Stimulated activated CD8-positive, alpha-beta memory T cell treated with anti-CD3 and anti-CD28 coated beads, Interleukin-12 subunit alpha, Interleukin-12 subunit beta, amount 100 ng/mL, for 24 hours (primary cell): ENCODE measurements around the gene SPRED2.

Experiments
- DNase-seq: peaks from one replicate; pipeline ENCODE4 v3.0.0-alpha.2; 2020; ENCODE audit errors: extremely low read depth

SPRED2 gene, protein sequence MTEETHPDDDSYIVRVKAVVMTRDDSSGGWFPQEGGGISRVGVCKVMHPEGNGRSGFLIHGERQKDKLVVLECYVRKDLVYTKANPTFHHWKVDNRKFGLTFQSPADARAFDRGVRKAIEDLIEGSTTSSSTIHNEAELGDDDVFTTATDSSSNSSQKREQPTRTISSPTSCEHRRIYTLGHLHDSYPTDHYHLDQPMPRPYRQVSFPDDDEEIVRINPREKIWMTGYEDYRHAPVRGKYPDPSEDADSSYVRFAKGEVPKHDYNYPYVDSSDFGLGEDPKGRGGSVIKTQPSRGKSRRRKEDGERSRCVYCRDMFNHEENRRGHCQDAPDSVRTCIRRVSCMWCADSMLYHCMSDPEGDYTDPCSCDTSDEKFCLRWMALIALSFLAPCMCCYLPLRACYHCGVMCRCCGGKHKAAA

GRCh38 chr2:65432227-65433190 is at the start of gene SPRED2:
TSS of gene SPRED2 (minus strand) at chr2:65432599. CDS start at chr2:65431987, 612 bp downstream.
- peak; percentile 45 for DNase-seq

- no peak for DNase-seq
Measured at GRCh38 chr2:65481961-65482360, 49.6 kb upstream of the SPRED2 start.

DNA sequence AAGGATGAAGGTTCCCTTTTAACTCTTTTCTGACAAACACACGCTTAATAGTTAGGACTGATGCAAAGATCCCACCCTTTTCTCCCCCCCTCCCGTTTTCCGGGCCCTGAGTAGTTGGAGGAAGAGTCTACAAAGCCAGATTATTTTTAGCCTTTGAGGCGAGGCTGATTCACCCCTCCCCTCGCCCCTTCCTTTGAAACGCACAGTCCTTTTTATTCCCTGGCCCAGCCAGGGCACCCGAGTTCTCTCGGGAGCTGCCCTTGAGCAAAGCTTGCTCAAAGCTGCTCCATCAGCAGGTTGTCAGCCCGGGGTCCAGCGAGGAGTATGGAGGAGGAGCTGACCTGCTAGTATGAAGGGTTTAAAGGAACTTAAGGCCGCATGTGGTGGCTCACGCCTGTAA is 47.1 kb upstream of the SPRED2 start:
- DNase-seq, result no peak

DNA sequence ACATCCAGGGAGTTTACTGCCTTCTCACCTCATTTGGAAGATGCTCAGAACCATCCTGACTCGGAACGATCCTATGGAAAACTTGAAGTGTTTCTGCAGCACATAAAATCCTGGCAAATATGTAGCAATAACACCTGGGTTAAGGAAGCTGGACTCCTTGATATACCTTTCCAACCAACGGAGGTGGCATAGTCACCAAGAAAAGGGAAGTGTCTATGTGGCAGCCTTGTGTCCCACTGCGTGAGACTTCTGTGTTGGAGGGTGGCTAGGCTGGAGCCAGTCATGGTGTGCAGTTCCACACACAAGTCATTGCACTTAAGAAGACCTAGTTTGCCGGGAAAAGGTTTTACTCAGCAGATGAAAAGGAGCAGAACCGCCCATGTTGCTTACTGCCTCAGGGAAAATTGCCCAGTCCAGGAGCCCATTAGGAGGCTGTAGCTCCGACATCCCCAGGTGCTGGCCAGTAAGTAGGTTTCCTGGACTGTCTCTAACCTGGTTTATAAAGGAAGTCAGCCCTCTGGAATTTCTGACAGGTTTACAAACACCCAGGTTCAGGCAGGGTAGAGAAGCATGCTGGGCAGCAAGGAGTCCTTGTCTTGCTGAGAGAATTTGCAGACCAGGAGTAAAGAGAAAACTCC is 46.2 kb upstream of the SPRED2 start:
- DNase-seq, result no peak

DNA sequence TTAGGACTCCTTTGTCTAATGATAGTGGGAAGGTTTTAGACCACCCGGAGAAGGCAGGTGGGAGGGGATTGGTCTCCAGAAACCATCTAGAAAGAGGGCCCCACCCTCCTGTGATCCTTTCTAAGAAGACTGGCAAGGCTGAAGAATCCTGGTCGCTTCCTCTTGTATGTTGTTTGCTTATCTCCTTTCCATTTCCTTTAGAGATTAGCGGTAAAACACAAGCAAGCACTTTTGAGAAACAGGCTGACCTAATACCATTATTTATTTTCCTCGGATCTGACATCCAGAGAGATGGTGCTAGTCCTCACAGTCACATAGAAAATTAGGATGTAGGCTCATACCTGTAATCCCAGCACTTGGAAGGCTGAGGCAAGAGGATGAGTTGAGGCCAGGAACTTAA is 45.2 kb upstream of the SPRED2 start:
- no peak for DNase-seq

- DNase-seq, result no peak
Measured at GRCh38 chr2:65476778-65477177, 44.4 kb upstream of the SPRED2 start.

DNA sequence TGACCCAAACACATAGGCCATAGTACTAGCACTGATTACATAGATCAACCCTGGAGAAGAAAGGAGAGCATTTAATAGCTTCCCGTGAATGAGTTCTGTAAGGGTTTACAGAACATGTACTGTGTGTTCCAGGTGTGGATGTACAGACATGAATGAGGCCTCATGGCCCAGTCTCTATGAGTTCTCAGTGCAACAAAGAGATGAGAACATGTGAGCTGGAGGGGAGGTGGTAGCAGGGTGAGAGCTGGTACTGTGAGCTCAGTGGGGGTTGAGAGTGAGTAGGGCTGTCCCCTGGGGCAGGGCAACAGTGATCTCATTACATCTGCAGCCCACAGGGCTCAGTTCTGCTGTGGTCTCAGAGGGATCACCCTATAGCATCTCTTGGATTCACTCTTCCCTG is 42.6 kb upstream of the SPRED2 start:
- no peak for DNase-seq

DNA sequence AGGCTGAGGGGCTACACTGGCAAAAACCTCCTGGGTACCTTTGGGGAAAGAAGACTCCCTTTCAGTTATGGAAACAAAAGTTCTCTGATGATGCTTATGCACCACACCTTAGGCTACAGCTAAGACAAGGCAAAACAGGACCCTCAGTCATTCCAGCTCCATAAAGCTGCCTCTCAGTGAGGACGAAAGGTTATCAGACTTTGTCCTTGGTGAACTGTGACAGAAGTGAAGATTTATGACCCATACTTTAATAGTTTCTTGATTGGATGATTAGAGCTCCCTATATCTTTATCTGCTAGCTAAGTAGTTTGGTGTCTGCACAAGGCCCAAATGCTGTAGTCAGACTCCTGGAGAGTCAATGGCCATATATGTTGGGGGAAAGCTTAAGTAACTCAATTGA is 40.6 kb upstream of the SPRED2 start:
- DNase-seq, result no peak

GRCh38 chr2:65471409-65471808 is 39.0 kb upstream of the SPRED2 start:
- DNase-seq, result no peak

GRCh38 chr2:65466551-65466950 is 34.2 kb upstream of the SPRED2 start:
- DNase-seq, result no peak

DNA sequence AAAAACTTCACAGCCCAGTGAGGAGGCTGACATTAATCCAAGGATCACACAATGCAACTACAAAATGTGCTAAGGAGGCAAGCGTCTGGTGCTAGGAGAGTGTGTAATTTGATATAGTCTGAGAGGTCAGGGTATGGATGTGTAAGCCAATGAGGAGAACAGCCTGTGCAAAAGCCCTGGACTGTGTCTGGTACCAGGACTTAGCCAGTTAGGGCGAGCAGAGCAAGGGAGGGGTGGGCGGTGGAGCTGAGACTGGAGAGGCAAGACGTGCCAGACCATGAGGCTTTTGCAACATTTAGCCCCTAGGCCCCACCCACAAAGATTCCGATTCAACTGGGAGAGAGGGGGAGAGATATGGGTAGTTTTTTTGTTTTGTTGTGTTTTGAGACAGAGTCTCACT is 33.5 kb upstream of the SPRED2 start:
- no peak for DNase-seq

DNA sequence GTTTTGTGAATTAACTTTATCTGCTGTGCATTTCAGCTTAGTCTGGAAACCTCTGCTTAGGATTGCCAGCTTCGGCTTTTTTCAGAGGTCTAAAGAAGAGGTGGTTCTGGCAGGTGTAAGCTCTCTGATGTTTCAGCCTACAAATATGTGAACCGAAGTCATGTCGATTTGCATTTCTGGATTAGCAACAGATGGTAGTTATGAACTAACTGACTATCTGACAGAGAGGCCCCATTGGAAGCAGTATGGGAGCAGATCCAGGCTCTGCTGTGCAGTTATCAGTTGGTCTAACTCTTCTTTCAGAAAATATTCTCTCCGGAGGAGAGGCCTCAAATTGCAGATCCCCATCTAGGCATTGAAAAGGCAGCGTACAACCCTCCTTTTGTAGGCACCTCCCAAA is 32.7 kb upstream of the SPRED2 start:
- no peak for DNase-seq

DNA sequence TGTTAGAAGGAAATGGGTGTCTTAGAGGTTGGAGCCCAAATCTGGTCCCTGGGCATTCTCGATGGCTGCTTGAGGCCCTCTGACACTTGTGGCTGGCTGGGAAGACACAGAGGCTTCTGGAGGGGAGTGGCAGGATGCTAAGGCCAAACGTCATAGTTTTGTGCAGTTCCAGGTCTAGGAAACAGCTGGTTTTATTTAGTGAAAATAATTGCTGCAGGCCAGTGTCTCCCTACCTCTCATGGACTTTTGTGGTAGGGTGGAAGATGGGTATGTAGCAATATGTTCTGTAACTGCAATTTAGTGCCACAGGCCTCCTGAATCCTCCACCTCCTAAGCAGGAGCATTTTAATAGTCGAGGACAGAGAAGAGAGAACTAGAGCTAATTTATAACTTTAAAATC is 32.2 kb upstream of the SPRED2 start:
- DNase-seq, result no peak

DNA sequence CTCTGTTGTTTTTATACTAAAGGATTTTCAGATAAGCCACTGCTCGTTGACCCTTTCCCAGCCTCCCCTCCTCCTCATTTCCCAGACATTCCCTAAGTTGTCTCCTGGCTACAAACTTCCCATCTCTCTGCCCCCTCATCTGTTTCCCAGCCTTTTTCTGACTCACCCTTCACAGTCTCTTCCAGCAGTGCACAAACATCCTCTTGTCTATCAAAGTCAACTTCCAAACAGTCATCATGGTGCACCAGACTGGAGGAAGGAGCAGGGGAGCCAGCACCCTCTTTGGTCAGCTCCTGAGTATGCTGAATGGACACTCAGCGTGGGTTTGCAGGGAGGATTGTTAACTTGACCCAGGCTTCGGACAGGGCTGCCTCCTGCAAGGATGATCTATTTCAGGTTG is 26.6 kb upstream of the SPRED2 start:
- no peak for DNase-seq

- DNase-seq, result no peak
Measured at GRCh38 chr2:65456886-65457285, 24.5 kb upstream of the SPRED2 start.

DNA sequence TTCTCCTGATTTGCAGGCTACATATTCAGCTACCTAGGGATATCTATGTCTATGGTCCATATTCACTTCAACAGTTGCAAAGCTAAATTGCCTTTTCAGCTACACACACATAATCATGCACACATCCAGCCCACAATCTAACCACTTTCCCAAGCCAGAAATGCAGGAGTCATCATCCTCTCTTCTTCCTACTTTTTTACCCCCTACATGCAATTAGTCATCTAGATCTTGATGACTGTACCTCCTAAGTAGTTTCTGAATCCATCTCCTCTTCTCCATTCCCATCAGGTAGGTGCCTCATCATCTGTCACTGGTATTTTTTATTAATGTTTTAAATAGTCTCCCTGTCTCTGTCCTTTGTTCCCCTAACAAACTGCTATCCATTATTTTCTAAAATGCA is 23.7 kb upstream of the SPRED2 start:
- DNase-seq, result no peak

DNA sequence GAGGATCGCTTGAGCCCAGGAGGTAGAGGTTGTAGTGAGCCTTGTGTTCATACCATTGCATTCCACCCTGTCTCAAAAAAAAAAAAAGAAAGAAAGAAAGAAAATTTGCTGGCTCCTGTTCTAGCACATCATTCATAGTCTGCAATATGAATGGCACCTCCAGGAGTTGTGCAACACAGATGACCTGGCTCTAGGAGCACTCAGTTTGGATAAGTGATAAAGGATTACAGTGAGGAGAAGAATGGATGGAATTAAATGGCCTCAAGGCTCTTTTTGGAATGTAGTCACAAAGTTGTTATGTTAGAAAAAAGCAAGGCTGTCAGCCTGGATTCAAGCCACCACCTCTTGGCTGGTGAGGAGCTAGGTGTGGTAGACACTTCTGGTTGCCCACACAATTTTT is 21.5 kb upstream of the SPRED2 start:
- DNase-seq, result no peak

DNA sequence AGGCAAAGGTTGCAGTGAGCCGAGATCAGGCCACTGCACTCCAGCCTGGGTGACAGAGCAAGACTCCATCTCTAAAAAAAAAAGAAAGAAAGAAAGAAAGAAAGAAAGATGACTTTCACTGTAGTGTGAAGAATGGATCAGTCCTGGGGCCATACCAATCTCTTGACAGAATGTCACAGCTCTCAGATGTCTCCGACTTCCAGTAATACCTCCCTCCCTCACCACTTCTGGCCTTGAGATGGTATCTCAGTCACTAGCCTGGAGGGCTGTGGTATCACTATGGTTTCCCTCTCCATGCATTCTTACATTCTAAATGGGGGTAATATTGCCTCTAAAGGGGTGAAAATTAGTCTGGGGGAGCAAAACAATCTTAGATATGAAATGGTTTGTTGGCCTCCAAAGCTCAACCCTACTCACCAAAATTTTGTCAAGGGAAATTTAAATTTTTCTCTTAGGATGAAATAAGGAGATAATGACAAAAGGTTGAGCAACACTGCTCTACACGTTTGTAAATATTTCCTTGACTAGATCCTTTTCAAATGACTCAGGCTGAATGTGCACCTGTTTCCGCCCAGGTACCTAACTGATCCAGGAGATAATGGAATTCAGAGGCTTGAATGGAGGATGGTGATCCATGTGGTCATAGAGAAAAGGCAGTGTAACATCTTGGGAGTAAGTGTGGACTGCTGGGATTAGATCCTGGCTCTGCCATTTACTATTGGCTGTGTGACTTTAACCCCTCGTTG is 19.9 kb upstream of the SPRED2 start:
- no peak for DNase-seq

DNA sequence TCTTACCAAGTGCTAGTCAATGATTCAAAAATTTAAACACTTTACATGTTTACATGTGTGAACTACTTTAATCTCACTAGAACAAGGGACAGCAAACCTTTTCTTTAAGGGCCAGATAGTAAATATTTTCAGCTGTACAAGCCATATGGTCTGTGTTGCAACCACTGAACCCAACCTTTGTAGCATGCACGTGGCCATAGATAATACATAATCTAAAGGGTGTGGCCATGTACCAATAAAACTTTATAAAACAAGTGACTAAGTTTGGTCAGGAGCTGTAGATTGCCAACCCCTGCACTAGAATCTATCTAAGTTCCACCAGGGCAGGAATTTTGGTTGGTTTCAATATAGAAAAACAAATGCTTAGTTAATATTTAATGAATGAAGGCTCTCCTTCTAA is 18.4 kb upstream of the SPRED2 start:
- DNase-seq, result no peak

DNA sequence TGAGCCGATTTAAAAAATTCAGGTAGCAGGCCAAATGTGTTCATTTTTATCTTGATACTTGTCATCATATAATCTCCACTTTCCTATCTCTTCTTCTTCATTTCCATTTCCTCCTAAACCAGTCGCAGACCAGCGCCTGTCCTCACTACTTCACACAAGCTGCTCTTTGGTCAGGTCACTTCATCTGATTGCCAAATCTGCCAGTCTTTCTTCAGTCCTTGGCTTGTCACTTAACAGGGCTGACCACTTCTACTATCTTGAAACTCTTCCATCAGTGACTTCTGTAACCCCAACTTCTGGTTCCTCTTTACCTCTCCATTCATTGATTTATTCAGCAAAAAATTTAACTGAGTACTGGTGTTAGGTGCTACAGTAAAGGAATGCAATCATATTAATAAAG is 18.0 kb upstream of the SPRED2 start:
- no peak for DNase-seq

GRCh38 chr2:65443509-65444186 is 11.2 kb upstream of the SPRED2 start:
- no peak for DNase-seq
